Smooth muscle cell (in vitro differentiated cells): Measurements from ENCODE around the gene FAM124A. TPM values are rescaled to one million over a fixed set of nuclear protein-coding genes. Genes with fewer than 3 reads are reported as not detected.
"Not testable (repeated sequence)": the region's sequence is repeated elsewhere in the genome, so short reads cannot be mapped to it uniquely, and the experiment has no call there.

Source experiments
- DNase-seq: peaks from one replicate; lab custom pipeline; 2025; ENCODE audit not compliant: unreplicated experiment; lab: John Stamatoyannopoulos, UW
- H2AFZ ChIP-seq: fragments of 200-600 bp; sonication (generic); 2 replicates; pipeline ENCODE4 v1.6.0; 2016; ENCODE audit warnings: antibody characterized with exemption, low read depth, mild to moderate bottlenecking
- H3F3A ChIP-seq: fragments of 200-600 bp; sonication (generic); 2 replicates; pipeline ENCODE4 v1.6.0; 2017; ENCODE audit warnings: antibody characterized with exemption, low read depth
- H3K27ac ChIP-seq: fragments of 200-600 bp; sonication (generic); 2 replicates; pipeline ENCODE4 v1.5.1; 2016; ENCODE audit warnings: low read depth, mild to moderate bottlenecking
- H3K27me3 ChIP-seq: fragments of 200-600 bp; sonication (generic); 2 replicates; pipeline ENCODE4 v1.6.1; 2016; ENCODE audit warnings: low read depth, mild to moderate bottlenecking
- H3K36me3 ChIP-seq: fragments of 200-600 bp; sonication (generic); 2 replicates; pipeline ENCODE4 v1.5.1; 2016; ENCODE audit warnings: low read depth
- H3K4me1 ChIP-seq: fragments of 200-600 bp; sonication (generic); 2 replicates; pipeline ENCODE4 v1.5.1; 2016; ENCODE audit warnings: low read depth
- H3K4me2 ChIP-seq: fragments of 200-600 bp; sonication (generic); 2 replicates; pipeline ENCODE4 v1.6.0; 2016; ENCODE audit warnings: mild to moderate bottlenecking
- H3K4me3 ChIP-seq: fragments of 200-600 bp; sonication (generic); 2 replicates; pipeline ENCODE4 v1.5.1; 2016; ENCODE audit warnings: mild to moderate bottlenecking
- H3K79me2 ChIP-seq: fragments of 200-600 bp; sonication (generic); 2 replicates; pipeline ENCODE4 v1.6.0; 2016; ENCODE audit warnings: low read depth, mild to moderate bottlenecking
- H3K9ac ChIP-seq: fragments of 200-600 bp; sonication (generic); 2 replicates; pipeline ENCODE4 v1.6.0; 2016; ENCODE audit warnings: low read depth
- H3K9me3 ChIP-seq: fragments of 200-600 bp; sonication (generic); replicated peaks from 2 replicates; pipeline ENCODE4 v1.5.1; 2016; ENCODE audit warnings: low read depth
- H4K20me1 ChIP-seq: fragments of 200-600 bp; sonication (generic); 2 replicates; pipeline ENCODE4 v1.6.0; 2016; ENCODE audit warnings: low read depth
- WGBS: methylation state at CpG from one replicate; pipeline ENCODE4 v1.1.7; 2016; ENCODE audit warnings: low lambda C conversion rate; 5-methylcytosine and 5-hydroxymethylcytosine counted together
- polyA plus RNA-seq: library from polyadenylated mRNA; unstranded; fragments of >200 nt; fragmentation: Nextera tagmentation; extraction: Ambion mirVana; gene quantifications from 2 replicates; pipeline ENCODE4 v1.2.1, GENCODE V29; 2016
- total RNA-seq: library from RNA; depleted of rRNA; stranded (reverse); fragments of >200 nt; gene quantifications from 2 replicates; pipeline ENCODE4 v1.2.3, GENCODE V29; 2014
- TF ChIP-seq, protein P1 (sequence below): fragments of 200-600 bp; sonication (generic); IDR thresholded peaks from 2 replicates; pipeline ENCODE4 v1.5.1; 2017; ENCODE audit warnings: borderline replicate concordance, mild to moderate bottlenecking, antibody characterized with exemption; ENCODE audit not compliant: insufficient read depth, poor library complexity, severe bottlenecking

The FAM124A gene
- total and polyA plus RNA-seq, 2 experiments from 2014 or later = 0.06 TPM; not detected in 1

DNA sequence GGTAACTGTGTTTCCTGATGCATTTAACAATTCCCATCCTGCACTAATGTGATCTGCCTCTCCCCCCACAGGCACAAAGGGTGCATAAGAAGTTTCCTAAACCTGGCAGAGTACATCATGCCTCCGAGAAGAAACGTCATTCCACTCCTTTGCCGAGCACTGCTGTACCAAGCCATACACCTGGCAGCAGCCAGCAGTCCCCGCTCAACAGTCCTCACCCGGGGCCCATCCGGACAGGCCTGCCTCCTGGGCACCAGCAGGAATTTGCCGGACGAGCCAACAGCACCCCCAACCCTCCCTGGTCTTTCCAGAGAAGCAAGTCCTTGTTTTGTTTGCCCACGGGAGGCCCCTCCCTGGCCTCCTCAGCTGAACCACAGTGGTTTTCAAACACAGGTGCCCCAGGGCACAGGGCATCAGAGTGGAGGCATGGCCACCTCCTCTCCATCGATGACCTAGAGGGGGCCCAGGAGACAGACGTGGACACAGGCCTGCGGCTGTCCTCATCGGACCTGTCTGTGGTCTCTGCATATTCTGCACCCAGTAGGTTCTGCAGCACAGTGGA lies 58.3 kb downstream of the FAM124A start:
- Histone ChIP-seq H3K4me1 (no peaks in the 10 kb centered on the region), H3K4me3 (no peak overlapping the region), H3K9me3 (no peaks in the 10 kb centered on the region), H2AFZ (no peak overlapping the region), H4K20me1 (no peaks in the 10 kb centered on the region), H3K36me3 (no peaks in the 10 kb centered on the region), H3K4me2 (no peak overlapping the region), H3K9ac (no peak overlapping the region), H3K27ac (no peak overlapping the region), H3K79me2 (no peaks in the 10 kb centered on the region), H3K27me3 (peaks cover 4% of the 10 kb centered on the region), H3F3A (no peaks in the 10 kb centered on the region)
- 92% methylated on average over 13 of the region's 13 CpGs for WGBS
- no peak for DNase-seq
- TF ChIP-seq, protein P1, sequence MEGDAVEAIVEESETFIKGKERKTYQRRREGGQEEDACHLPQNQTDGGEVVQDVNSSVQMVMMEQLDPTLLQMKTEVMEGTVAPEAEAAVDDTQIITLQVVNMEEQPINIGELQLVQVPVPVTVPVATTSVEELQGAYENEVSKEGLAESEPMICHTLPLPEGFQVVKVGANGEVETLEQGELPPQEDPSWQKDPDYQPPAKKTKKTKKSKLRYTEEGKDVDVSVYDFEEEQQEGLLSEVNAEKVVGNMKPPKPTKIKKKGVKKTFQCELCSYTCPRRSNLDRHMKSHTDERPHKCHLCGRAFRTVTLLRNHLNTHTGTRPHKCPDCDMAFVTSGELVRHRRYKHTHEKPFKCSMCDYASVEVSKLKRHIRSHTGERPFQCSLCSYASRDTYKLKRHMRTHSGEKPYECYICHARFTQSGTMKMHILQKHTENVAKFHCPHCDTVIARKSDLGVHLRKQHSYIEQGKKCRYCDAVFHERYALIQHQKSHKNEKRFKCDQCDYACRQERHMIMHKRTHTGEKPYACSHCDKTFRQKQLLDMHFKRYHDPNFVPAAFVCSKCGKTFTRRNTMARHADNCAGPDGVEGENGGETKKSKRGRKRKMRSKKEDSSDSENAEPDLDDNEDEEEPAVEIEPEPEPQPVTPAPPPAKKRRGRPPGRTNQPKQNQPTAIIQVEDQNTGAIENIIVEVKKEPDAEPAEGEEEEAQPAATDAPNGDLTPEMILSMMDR = no peak

DNA sequence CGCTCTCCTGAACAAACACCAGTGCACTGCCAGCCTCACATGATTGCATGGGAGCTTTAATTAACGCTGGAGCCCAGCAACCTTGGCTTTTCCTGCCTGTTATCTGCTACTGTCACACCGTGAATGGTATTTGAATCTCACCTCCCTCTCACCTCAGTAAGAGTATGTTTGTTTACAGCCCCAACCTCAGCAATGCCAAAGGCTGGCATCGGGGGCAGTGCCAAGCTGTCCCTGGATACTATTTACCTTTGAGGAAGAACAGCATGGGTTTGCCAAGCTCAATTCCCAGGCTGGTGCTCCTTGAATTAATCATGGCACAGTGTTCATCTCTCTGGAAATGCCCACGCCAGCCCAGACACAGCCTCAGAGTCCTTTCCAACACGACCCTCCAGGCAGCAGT lies 60.1 kb downstream of the FAM124A start:
- H3K4me1 ChIP-seq = no peaks in the 10 kb centered on the region
- no peak for DNase-seq
- H3K9ac ChIP-seq = no peak overlapping the region
- no peaks in the 10 kb centered on the region for H3F3A ChIP-seq
- H2AFZ ChIP-seq = no peak overlapping the region
- H4K20me1 ChIP-seq = no peaks in the 10 kb centered on the region
- H3K79me2 ChIP-seq = no peaks in the 10 kb centered on the region
- no peak overlapping the region for H3K4me3 ChIP-seq
- H3K27ac ChIP-seq = no peak overlapping the region
- no peaks in the 10 kb centered on the region for H3K9me3 ChIP-seq
- no peaks in the 10 kb centered on the region for H3K36me3 ChIP-seq
- TF ChIP-seq, protein P1 = no peak
- peaks cover 4% of the 10 kb centered on the region for H3K27me3 ChIP-seq
- H3K4me2 ChIP-seq = no peak overlapping the region
- WGBS = 88% methylated on average over 6 of the region's 6 CpGs

DNA sequence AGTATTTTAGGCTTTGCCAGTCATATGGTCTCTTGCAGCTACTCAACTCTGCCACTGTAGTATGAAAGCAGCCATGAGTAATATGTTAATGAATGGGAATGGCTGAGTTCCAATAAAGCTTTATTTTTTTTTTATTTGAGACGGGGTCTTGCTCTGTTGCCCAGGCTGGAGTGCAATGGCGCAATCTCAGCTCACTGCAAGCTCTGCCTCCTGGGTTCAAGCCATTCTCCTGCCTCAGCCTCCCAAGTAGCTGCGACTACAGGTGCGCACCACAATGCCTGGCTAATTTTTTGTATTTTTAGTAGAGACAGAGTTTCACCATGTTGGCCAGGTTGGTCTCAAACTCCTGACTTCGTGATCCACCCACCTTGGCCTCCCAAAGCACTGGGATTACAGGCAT lies 60.7 kb downstream of the FAM124A start:
- not testable (repeated sequence) for H3K4me3 ChIP-seq, DNase-seq, H3K36me3 ChIP-seq, H3K27me3 ChIP-seq, H4K20me1 ChIP-seq, H3K79me2 ChIP-seq, H3K4me2 ChIP-seq, H3F3A ChIP-seq, H3K4me1 ChIP-seq, H2AFZ ChIP-seq, H3K27ac ChIP-seq, H3K9ac ChIP-seq, H3K9me3 ChIP-seq
- 94% methylated on average over 5 of the region's 5 CpGs for WGBS

- WGBS = 95% methylated on average over 1 of the region's 1 CpG
- no peak for DNase-seq
- no peak overlapping the region for H3K9ac ChIP-seq
Measured at GRCh38 chr13:51283371-51283770, 61.2 kb downstream of the FAM124A start.

More at GRCh38 chr13:51283371-51283770, 61.2 kb downstream of the FAM124A start:
- Histone ChIP-seq H3K27me3 (peaks cover under 1% of the 10 kb centered on the region), H3K4me3 (no peak overlapping the region), H3F3A (no peaks in the 10 kb centered on the region), H3K4me1 (no peaks in the 10 kb centered on the region), H3K79me2 (no peaks in the 10 kb centered on the region), H4K20me1 (no peaks in the 10 kb centered on the region), H3K36me3 (no peaks in the 10 kb centered on the region), H2AFZ (no peak overlapping the region), H3K4me2 (no peak overlapping the region), H3K9me3 (no peaks in the 10 kb centered on the region), H3K27ac (no peak overlapping the region)
- TF ChIP-seq, protein P1 = no peak
